Stimulated activated CD4-positive, alpha-beta T cell treated with anti-CD3 and anti-CD28 coated beads, TNF-alpha, amount 100 ng/mL, for 4 hours (primary cell): Measurements from ENCODE around the gene E2F6.

Source experiments
- DNase-seq, 3 experiments: peaks; one replicate each; pipeline ENCODE4 v3.0.0-alpha.2; 2020; ENCODE audit warnings: low read depth in 3 of 3

E2F6 gene, protein sequence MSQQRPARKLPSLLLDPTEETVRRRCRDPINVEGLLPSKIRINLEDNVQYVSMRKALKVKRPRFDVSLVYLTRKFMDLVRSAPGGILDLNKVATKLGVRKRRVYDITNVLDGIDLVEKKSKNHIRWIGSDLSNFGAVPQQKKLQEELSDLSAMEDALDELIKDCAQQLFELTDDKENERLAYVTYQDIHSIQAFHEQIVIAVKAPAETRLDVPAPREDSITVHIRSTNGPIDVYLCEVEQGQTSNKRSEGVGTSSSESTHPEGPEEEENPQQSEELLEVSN

DNA sequence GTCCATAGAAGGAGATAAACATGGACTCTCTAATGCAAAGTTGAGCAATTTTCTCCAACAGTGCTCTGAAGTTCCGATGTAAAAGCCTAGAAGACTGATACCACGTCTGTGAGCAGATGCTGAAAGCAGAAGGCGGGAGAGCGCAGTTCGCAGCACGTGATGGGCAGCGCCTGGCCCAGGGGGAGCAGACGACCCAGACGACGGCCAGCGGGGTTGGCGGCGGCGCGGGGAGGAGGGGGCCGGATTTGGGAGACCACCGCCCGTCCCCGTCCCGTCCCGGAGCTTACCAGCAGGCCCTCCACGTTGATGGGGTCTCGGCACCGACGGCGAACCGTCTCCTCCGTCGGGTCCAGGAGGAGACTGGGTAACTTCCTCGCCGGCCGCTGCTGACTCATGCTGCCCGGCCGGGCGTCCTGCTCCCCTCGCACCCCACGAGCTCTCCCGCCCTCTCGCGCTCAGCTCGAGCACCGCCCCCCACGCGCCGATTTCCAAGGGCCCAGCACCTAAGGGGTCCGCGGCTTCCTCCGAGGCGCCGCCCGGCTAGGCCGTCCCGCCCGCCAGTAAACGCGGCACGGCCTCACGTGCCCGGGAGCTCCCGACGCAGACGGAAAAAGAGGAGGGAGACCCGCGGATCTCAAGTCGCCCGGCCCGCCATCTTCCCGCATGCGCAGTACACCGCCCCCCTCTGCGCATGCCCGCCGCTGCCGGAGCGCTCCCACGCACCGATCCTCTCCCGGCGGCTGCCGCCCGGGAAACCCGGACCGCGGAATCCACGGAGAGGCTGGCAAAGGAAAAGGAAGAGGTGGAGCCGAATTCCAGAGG is at the start of gene E2F6:
Gene E2F6, minus strand, starts transcription at position 677 of the 822 bp plus-strand sequence. Its CDS starts 282 bp downstream, at position 395.
- DNase-seq: peak; percentile 76 to 77 (median 77)

DNA sequence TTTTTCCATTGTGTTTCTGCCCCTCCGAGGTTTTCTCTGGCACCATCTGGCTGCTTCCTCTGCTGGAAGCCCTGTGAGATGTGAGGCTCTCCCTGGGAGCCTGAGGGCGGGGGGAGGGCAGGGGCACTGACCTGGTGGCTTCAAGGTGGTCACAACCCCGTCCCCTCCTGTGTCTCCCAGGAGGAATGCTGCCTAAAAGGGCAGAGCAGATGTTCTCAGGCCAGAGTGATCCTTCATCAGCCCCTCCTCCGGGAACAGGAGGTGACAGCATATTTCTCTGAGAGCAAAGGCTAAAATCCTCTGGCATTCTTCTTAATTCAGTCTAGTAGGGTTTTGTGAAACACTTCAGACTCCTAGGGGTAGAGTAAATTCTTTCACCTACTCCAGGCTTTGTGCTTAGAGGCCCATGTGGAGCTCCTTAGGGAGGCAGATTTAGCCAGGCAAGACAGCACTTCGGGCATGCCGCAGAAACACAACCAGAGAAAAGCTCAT is 49.6 kb upstream of the E2F6 start:
- DNase-seq: no peak

DNA sequence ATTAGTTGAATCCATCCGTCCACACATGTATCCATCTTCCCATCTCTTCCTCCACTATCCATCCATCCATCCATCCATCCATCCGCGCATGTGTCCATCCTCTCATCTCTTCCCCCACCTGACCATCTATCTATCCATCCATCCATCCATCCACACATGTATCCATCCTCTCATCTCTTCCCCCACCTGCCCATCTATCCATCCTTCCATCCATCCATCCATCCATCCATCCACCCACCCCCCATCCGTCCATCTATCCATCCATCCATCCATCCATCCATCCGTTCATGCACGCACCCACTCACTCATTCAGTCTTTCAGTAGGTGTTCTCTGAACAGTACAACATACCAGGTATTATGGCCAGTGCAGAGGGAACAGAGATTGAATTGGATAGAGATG is 48.9 kb upstream of the E2F6 start:
- DNase-seq: no peak

DNA sequence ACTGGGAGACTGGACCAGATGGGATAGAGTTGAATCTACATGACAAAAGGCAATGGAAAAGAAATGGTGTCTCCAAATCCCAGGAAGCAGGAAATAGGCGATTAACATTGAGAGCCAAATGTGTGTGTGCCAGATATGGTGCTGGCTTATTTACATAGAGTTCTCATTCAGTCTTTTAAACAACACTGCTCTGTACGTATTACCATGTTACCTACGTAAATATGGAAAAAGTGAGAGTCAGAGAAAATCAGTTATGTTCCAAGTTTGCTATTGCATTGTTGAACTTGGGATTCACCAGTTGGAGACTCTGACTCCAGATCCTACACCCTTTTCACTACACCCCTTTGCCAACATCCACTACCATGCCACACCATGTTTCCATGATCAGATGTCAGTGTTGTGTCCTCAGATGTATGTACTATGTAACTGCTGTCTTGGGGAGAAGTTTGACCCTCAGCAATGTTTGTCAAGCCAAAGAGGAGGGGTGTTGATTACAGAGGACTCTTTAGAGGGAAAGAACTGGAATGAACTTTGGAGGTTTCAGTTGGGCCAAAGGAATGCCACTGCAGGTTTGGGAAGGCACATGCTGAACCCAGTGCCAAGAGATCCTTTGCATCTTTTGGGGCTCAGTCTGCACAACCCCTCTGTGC is 48.2 kb upstream of the E2F6 start:
- no peak for DNase-seq

DNA sequence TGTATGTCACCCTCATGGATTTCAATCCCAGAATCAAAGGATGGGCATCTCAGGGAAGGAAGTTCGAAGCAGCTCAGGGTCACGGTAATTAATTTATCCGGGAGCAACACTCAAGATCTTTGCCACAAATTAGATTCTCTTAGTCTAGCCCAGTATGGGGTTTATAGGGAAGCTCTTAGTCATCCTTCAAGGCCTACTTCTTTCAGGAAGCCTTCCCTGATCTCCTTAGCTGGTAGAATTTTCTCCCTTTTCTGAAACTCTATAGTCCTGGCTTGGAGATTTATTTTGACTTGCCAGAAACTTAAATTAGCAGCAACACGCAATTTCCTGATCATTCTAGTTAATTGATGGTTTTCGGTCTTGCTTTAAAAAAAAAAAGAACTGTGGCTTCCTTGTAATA is 47.4 kb upstream of the E2F6 start:
- no peak for DNase-seq

DNA sequence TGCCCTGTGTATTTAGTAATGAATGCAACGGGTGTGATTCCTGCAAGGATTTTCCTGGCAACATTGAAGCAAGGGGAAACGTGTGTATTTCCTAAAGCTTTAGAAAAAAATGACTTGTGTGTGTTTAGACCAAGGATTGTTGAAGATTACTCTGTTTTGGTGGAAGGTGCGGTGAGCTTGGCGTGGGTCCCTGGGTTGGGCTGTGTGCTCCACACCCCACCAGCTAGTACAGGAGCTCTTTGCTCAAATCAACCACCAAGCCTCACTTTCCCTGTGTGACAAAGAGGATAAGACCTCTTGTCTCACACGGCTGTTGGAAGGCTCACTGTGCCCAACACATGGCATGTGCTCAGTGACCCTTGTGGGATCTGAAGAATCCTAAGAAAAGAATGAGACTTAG is 46.5 kb upstream of the E2F6 start:
- DNase-seq: no peak

DNA sequence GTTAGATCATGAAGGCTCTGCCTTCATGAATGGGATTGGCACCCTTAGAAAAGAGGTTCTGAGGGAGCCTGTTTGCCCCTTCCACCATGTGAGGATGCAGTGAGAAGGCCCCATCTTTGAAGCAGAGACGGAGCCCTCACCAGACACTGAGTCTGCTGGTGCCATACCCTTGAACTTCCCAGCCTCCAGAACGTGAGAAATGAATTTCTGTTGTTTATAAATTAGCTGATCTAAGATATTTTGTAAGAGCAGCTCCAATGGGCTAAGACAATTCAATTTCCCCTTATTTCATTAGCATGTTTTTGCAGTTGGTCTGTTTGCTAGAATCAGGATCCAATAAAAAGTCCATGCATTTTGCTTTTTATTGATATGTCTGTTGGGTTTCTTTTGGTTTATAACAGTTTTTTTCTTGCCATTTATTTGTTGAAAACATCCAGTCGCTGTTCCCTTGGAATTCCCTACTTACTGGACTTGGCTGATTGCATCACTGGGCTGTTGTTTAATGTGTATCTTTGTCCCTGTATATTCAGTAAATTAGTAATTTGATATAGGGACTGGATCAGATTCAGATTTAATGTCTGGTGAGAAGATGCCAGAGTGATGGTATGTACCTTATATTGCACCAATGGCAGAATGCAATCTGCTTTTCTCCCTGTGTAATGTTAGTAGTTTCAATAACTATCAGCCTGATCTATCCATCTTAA is 43.8 kb upstream of the E2F6 start:
- DNase-seq: no peak

DNA sequence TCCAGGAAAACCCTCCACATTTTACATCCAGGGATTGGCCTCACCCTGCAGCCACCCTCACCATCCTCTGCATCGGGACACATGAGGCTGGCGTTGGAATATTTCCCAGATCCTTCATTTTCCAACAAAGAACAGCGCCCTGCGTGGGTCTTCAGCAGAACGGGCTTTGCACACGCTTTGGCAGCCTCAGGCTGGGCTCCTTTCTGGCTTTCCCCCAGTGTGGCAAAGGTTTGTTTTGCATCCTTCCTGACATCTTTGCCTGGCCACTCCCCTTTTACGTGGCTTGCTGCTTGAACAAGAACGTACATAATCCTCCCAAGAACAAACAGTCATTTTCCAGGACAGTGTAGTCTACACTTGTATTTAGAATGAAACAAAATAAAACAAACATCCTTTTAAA is 42.3 kb upstream of the E2F6 start:
- DNase-seq: no peak

DNA sequence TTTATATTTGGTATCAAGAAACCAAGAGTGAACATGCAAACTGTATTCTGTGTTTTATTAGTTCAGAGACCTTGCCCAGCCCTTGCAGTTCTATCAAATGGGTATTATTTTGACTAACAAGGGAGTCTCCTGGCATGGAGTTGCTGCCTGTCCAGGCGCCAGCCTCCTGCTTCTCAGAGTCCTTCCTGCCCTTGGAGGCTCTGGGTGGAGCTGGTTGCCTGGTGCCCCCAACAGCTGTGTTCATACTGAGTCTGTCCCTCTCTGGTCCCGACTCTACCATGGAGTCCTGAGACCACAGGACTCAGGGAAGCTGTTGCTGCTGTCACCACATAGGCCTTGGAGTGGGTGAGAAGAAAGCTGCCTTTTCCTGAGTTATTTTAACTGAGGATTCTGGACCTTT is 41.6 kb upstream of the E2F6 start:
- no peak for DNase-seq

DNA sequence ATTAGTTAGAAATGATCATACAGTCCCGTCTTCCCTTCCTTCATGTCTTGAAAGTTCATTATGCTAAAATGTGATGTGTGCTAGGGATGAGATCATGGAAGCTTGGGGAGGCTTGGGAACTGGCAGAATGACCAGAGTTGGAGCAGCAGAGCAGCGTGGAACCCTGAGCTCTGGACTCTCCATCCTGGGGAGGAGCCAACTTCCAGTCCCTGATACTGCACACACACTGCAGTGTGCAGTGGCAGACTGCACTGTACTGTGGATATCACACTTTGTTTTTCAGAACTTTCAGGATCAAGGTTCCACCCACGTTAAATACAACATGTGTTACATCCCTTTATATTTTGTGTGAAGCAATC is 40.6 kb upstream of the E2F6 start:
- no peak for DNase-seq

DNA sequence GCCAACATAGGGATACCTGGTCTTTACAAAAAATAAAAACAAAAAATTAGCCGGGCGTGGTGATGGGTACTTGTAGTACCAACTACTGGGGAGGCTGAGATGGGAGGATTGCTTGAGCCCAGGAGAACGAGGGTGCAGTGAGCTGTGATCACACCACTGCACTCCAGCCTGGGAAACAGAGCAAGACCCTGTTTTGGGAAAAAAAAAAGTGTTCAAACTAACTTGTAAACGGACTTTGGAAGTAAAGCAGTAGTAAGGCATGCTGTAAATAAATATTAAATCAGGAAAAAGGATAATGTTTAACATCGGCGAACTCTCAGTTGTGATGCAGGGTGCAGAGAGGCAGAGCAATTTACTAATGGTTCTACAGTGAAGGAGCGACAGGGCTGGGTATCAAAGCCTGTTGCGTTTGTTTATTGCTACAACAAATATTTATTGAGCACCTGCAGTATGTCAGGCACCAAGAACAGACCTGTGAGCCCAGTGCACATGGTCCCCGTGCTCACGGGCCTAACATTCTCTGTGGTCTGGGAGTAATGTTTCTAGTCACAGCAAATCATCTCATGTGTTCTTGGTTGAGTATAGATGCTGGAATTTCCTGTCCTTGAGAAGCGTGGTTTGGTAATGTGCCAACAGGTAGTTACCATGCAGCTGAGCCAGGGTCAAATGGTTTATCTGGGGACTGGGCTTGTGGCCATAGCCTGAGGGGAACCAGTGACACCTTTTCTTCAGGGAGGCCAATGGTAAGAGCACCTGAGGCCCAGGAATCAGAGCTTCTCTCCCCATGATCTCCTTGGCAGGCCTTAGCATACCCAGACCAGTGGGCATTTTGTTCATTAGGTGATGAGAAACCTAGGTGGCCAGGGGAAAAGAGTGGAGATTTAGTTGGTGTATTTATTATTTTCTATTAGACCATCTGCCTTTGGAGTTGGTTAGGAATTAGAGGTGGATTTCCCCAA is 40.0 kb upstream of the E2F6 start:
- no peak for DNase-seq

DNA sequence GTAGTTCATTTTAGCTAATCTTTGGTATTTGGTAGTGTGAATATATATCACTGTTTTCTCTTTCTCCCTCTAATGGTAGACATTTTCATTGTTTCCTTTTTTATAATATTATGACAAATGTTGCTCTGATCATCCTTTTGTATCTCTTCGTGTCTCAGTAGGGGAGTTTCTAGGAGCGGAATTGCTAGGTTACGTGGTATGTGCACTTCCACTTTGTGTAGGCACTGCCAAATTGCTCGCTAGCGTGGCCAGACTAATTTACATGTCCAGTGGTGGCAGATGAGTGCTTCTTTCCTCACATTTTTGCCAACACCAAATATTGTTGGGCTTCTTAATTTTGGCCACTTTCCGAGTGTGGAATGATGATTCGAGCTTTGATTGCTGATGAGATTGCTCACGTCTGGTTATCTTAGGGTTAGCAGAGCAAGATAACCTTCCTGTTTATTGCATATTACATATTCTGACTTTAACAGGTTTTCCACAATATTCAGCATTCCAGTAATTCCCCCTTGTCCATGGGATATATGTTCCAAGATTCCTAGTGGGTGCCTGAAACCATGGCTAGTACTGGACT is 37.5 kb upstream of the E2F6 start:
- no peak for DNase-seq

DNA sequence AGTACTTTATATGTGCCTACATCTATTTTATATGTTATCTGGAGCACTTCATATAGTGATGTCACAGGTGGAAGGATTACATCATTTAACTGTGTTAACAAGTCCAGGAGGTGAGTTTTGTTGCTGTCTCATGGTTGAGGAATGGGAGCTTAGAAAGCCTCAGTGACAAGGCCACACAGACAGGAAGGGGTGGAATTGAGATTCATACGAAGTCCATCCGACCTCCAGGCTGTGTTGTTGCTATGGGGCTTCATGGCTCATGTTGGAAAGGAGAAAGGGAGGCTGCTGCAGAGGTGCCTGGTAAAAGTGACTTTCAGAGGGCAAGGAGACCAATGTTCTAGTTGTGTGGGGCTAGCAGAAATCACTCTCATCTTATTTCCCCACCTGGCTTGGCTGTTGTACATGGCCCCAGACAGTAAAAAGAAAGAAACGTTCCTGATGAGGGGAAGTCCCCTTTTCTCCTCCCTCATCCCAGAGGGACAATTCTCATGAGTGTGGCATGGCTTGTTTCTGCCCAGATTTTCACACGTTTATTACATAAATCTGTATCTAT is 36.9 kb upstream of the E2F6 start:
- no peak for DNase-seq

DNA sequence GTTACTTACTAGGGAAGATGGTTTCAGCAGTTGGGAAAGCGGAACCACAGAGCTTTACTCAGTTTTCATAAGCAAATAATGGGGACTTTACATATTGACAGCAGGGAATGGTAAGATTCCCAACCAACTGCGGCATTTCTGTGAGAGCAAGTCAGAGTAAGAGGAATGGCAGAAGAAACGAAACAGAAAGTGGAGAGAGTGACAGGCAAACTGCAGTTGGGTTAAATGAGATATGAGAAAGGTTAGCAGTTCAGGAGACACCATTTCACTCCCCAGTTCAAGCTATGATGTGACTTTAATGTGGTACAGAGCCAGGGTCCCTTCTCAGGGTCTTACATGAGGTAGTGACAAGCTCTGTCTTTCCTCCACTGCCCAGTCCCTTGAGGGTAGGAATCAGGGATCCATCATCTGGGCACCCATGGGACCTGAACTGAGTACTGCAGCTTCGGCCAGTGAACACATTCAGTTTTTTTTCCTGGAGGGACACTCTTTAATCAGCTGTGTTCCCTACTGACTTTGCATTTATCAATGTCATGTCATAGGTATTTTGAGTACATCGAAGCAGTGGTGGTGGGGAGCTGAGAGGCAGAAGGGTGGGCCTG is 34.8 kb upstream of the E2F6 start:
- no peak for DNase-seq

DNA sequence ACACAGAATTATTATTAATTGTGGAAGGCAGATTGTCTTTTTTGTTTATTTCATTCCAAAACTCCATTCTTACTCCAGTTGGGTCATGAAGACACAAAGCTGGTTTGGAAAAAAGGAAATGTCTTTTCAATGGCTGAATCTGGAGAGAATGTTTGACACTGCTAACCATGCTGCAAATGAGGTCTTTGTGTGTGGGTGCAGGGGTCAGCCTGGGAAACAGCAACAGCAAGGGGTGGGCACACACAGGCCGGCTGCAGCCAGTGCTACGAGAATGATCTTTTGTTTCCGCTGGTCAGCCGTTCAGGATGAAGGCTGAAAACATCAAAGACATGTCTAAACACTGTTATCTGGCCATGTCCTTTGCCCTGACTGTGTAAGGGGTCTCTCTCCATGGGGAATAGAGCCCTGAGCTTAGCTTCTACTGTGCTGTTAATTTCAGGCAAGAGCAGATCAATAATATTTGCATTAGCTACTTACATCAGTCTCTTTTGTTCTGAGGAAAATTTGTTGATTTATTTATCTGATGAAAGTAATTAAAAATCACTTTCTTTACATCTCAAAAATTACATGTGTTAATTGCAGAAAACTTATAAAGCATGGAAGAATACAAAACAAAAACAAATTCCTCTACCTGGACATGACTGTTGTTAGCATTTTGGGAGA is 33.3 kb upstream of the E2F6 start:
- DNase-seq: no peak

DNA sequence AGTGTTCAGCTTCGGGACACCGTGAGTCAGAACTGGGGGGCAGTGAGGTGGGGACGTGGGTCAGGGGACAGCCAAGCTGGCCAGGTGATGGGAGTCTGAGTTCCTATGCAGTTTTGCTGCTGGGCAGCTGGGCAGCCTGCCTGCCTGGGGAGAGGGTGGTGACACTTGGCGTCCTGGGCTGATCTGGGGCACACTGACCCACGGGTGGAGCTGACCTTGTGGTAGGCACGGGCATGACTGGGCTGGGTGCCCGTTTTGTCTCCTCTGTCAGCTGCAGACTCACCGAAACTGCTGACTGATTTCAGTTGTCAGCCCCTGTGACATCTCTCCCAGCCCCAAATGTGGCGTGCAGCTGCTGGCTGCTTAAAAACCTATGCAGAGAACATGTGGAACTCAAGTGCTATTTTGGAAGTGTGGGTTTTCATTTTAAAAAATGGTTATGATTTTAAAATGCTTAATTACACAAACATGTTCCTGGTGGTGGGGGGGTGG is 32.6 kb upstream of the E2F6 start:
- DNase-seq: no peak

DNA sequence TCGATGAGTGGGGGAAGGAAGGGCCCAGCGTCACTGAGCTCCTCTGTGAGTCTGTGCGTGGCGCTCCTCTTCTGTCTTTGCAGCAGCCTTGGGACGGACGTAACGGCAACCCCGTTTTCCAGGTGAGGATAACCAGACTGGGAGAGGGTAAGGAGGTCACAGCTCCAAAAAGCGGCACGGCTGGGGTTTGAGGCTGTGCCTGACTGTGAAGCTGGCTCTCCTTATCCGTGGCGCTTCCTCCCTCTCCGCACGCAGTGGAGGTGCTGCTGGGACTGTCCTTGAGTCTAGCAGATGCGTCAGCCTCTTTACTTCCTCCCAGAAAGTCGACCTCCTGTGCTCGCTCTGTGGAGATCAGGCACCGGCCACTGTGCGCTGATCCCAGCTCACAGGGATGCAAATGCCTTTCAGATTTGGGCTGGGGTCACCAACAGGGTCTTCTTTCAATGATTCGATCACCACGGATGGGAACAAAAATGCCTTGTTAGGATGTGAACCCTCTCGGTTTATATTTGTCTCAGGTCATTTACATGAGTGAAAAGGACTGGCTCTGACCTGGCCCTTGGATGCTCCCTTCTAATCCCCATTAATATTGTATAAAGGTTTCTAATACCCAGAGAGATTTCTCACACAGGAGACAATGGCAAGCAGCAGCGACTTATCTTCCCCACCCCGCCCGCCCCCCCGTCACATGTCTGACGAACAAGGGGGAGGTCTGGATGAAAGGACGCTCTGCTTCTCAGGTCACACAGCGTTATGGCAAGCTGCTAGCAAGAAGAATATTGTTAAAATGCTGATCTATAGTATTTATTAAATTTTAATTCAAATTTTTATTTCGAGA is 30.1 kb upstream of the E2F6 start:
- no peak for DNase-seq

DNA sequence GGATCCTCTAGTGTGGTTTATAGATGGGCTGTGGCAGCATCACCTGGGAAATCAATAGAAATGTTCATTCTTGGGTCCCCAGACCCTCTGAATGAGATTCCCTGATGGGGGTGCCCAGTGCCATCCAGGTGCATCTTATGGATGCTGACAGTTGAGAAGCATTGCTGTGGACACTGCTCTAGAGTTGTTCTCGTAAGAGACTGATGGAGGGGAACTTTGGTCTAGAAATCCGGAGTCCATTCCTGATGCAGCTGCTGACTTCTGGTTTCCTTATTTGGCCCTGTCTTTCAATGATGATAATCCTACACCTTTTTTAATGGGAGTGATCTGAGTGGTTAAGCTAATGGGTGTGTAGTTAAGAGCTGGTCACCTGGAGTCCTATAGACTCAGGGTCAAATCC is 28.3 kb upstream of the E2F6 start:
- no peak for DNase-seq
